Esophagus squamous epithelium (tissue), 5 donors: ENCODE measurements around the gene PIGT. TPM values are rescaled to one million over a fixed set of nuclear protein-coding genes. Genes with fewer than 3 reads are reported as not detected.

Experiments
- DNase-seq: peaks from one replicate; lab custom pipeline; 2025; lab: John Stamatoyannopoulos, UW
- H3K27ac ChIP-seq, 4 donors: fragments of 200-600 bp; sonication (generic); one replicate each; pipeline ENCODE4 v1.5.1; 2016 to 2019; ENCODE audit warnings: mild to moderate bottlenecking in 1 of 4
- H3K27me3 ChIP-seq, 4 donors: fragments of 200-600 bp; sonication (generic); 1 replicate in 3 of 4; 2 replicates in 1 of 4; pipeline versions ENCODE4 v1.5.1 to v1.6.0; 2017 to 2021; ENCODE audit warnings: antibody characterized with exemption in 1 of 4
- H3K36me3 ChIP-seq, 3 donors: fragments of 200-600 bp; sonication (generic); one replicate each; pipeline ENCODE4 v1.5.1; 2016 to 2019
- H3K4me1 ChIP-seq, 3 donors: fragments of 200-600 bp; sonication (generic); one replicate each; pipeline ENCODE4 v1.5.1; 2017 to 2019
- H3K4me3 ChIP-seq, 4 donors: fragments of 200-600 bp; sonication (generic); 1 replicate in 3 of 4; 2 replicates in 1 of 4; pipeline ENCODE4 v1.5.1; 2016 to 2019; ENCODE audit warnings: mild to moderate bottlenecking in 2 of 4, moderate library complexity in 1 of 4
- H3K9me3 ChIP-seq, 3 donors: fragments of 200-600 bp; sonication (generic); one replicate each; pipeline ENCODE4 v1.5.1; 2016 to 2019
- CTCF ChIP-seq, 6 experiments: fragments of 450-650 bp in 4 of 6; fragments of 200-600 bp in 2 of 6; sonication (generic) in 2 of 6; IDR thresholded peaks; one replicate each; pipeline ENCODE4 v1.5.1; 2016 to 2019; ENCODE audit warnings: antibody characterized with exemption in 6 of 6, mild to moderate bottlenecking in 4 of 6, moderate library complexity in 4 of 6
- POLR2A ChIP-seq, 4 donors: fragments of 450-650 bp; IDR thresholded peaks; one replicate each; pipeline ENCODE4 v1.6.1; 2017; ENCODE audit warnings: antibody characterized with exemption in 4 of 4, mild to moderate bottlenecking in 4 of 4, moderate library complexity in 3 of 4
- WGBS, 2 donors: methylation state at CpG; one replicate each; pipeline ENCODE4 v1.1.5; 2018; 5-methylcytosine and 5-hydroxymethylcytosine counted together
- intact Hi-C: fragments of 100-400 bp; cut with DNase I; formaldehyde crosslinking; loops from one replicate; pipeline ENCODE4 v1.15.0; 2022
- total RNA-seq, 4 donors: library from RNA; depleted of rRNA; stranded (reverse); fragments of >200 nt; gene quantifications; one replicate each; pipeline ENCODE4 v1.1.0, GENCODE V29; 2016
- donor health status: DM: yes; HTN: yes; CAD: no.

The PIGT gene
- total RNA-seq, 4 donors from 2014 or later: 38.6 to 48.1 (median 44.0) TPM

- DNase-seq: no peak
- no peak overlapping the region for H3K27ac ChIP-seq
Observed at GRCh38 chr20:45394221-45395113, 21.5 kb upstream of the PIGT start.

GRCh38 chr20:45395114-45395415 lies 20.9 kb upstream of the PIGT start:
- no peak for DNase-seq
- 92 to 100% methylated on average over 3 to 5 of the region's 7 CpGs for WGBS, 2 donors
- intact Hi-C loops: no loop called here

More at GRCh38 chr20:45394221-45395113, 21.5 kb upstream of the PIGT start:
- peaks cover 0 to 8% (median 0%) of the 10 kb centered on the region in 3 donors for H3K36me3 ChIP-seq
- H3K4me1 ChIP-seq: no peaks in the 10 kb centered on the region
- no peaks in the 10 kb centered on the region for H3K9me3 ChIP-seq
- intact Hi-C loops: no loop called here
- no peak overlapping the region for H3K4me3 ChIP-seq
- H3K27me3 ChIP-seq: no peaks in the 10 kb centered on the region
- TF ChIP-seq POLR2A (IDR thresholded peaks at IDR 0.05) (no peak), CTCF (IDR thresholded peaks at IDR 0.05) (no peak)
- WGBS, 2 donors: 80 to 90% methylated on average over 9 to 11 of the region's 21 CpGs

GRCh38 chr20:45399018-45399417 lies 16.9 kb upstream of the PIGT start:
- Histone ChIP-seq H3K36me3 (peaks cover 0 to 13% (median 0%) of the 10 kb centered on the region in 3 donors), H3K4me1 (no peaks in the 10 kb centered on the region), H3K27me3 (no peaks in the 10 kb centered on the region), H3K4me3 (no peak overlapping the region), H3K9me3 (peaks cover 0 to 11% (median 7%) of the 10 kb centered on the region in 3 donors), H3K27ac (no peak overlapping the region)
- WGBS, 2 donors: 88 to 93% methylated on average over 1 of the region's 1 CpG
- no peak for DNase-seq
- intact Hi-C loops: no loop called here
- TF ChIP-seq POLR2A (IDR thresholded peaks at IDR 0.05) (no peak), CTCF (IDR thresholded peaks at IDR 0.05) (no peak)

More at GRCh38 chr20:45395114-45395415, 20.9 kb upstream of the PIGT start:
- H3K4me3 ChIP-seq: no peak overlapping the region
- no peak overlapping the region for H3K27ac ChIP-seq
- H3K27me3 ChIP-seq: no peaks in the 10 kb centered on the region
- no peaks in the 10 kb centered on the region for H3K4me1 ChIP-seq
- no peak for TF ChIP-seq CTCF (IDR thresholded peaks at IDR 0.05)
- TF ChIP-seq POLR2A (IDR thresholded peaks at IDR 0.05): no peak
- H3K9me3 ChIP-seq: peaks cover 0 to under 1% (median 0%) of the 10 kb centered on the region in 3 donors
- peaks cover 0 to 8% (median 0%) of the 10 kb centered on the region in 3 donors for H3K36me3 ChIP-seq

GRCh38 chr20:45400346-45401031 lies 15.5 kb upstream of the PIGT start:
- no peak for DNase-seq
- Histone ChIP-seq H3K36me3 (peaks cover 0 to 5% (median 0%) of the 10 kb centered on the region in 3 donors), H3K27ac (no peak overlapping the region), H3K27me3 (no peaks in the 10 kb centered on the region), H3K4me1 (peaks cover under 1 to 3% (median 2%) of the 10 kb centered on the region in 3 donors), H3K4me3 (no peak overlapping the region), H3K9me3 (peaks cover 0 to 11% (median 7%) of the 10 kb centered on the region in 3 donors)
- intact Hi-C loops: no loop called here
- 100% methylated on average over 5 of the region's 6 CpGs for WGBS, 2 donors
- no peak for TF ChIP-seq CTCF (IDR thresholded peaks at IDR 0.05)
- TF ChIP-seq POLR2A (IDR thresholded peaks at IDR 0.05): no peak

GRCh38 chr20:45402946-45403345 lies 13.0 kb upstream of the PIGT start:
- TF ChIP-seq POLR2A (IDR thresholded peaks at IDR 0.05) (no peak), CTCF (IDR thresholded peaks at IDR 0.05) (no peak)
- H3K27me3 ChIP-seq: no peaks in the 10 kb centered on the region
- 100% methylated on average over 1 of the region's 1 CpG for WGBS, 2 donors
- intact Hi-C loops: no loop called here
- no peak for DNase-seq
- no peak overlapping the region for H3K4me3 ChIP-seq
- H3K4me1 ChIP-seq: peaks cover 2 to 23% (median 7%) of the 10 kb centered on the region in 3 donors
- no peak overlapping the region for H3K27ac ChIP-seq
- peaks cover 0 to 11% (median 7%) of the 10 kb centered on the region in 3 donors for H3K9me3 ChIP-seq
- H3K36me3 ChIP-seq: peaks cover 0 to 5% (median 0%) of the 10 kb centered on the region in 3 donors
